GM18498 (cell line): ENCODE results near the gene BRD9.
"Not testable (repeated sequence)": the region's sequence is repeated elsewhere in the genome, so short reads cannot be mapped to it uniquely, and the experiment has no call there.

ENCODE experiments used
- ATAC-seq: cut with Tn5 transposase; IDR thresholded peaks from one replicate; pipeline ENCODE4 v1.9.1; 2021; ENCODE audit warnings: mild to moderate bottlenecking, moderate library complexity; ENCODE audit not compliant: unreplicated experiment

BRD9 gene

GRCh38 chr5:860506-861150 is 32.0 kb downstream of the BRD9 start:
- ATAC-seq, result no peak

- ATAC-seq, result no peak
Measured at GRCh38 chr5:859798-860296, 32.8 kb downstream of the BRD9 start.

GRCh38 chr5:859391-859790 is 33.2 kb downstream of the BRD9 start:
- ATAC-seq, result no peak

- ATAC-seq, result no peak
Measured at GRCh38 chr5:858726-859125, 33.9 kb downstream of the BRD9 start.

GRCh38 chr5:856531-857425 is 35.8 kb downstream of the BRD9 start:
- no peak for ATAC-seq

GRCh38 chr5:855771-856530 is 36.6 kb downstream of the BRD9 start:
- no peak for ATAC-seq

GRCh38 chr5:854966-855743 is 37.4 kb downstream of the BRD9 start:
- no peak for ATAC-seq

- ATAC-seq, result no peak
Measured at GRCh38 chr5:854217-854616, 38.4 kb downstream of the BRD9 start.

GRCh38 chr5:853416-854090 is 39.0 kb downstream of the BRD9 start:
- not testable (repeated sequence) for ATAC-seq

GRCh38 chr5:852431-853401 is 39.9 kb downstream of the BRD9 start:
- no peak for ATAC-seq

GRCh38 chr5:852018-852417 is 40.6 kb downstream of the BRD9 start:
- ATAC-seq, result no peak

- ATAC-seq, result no peak
Measured at GRCh38 chr5:851553-851952, 41.0 kb downstream of the BRD9 start.

- ATAC-seq, result no peak
Measured at GRCh38 chr5:851076-851475, 41.5 kb downstream of the BRD9 start.

- ATAC-seq, result no peak
Measured at GRCh38 chr5:850511-851006, 42.0 kb downstream of the BRD9 start, which contains the start of gene ZDHHC11. TSS of gene ZDHHC11 (minus strand) at chr5:850986. CDS start at chr5:850602, 384 bp downstream.

GRCh38 chr5:849651-850301 is 42.8 kb downstream of the BRD9 start:
- ATAC-seq, result no peak

- ATAC-seq, result no peak
Measured at GRCh38 chr5:848671-849111, 43.9 kb downstream of the BRD9 start.

- not testable (repeated sequence) for ATAC-seq
Measured at GRCh38 chr5:847736-848135, 44.9 kb downstream of the BRD9 start.

- ATAC-seq, result not testable (repeated sequence)
Measured at GRCh38 chr5:847212-847611, 45.4 kb downstream of the BRD9 start.
